ENCODE measurements around the gene PDK4. TPM values are rescaled to one million over a fixed set of nuclear protein-coding genes. Genes with fewer than 3 reads are reported as not detected.
"Not testable (repeated sequence)": the region's sequence is repeated elsewhere in the genome, so short reads cannot be mapped to it uniquely, and the experiment has no call there.

The PDK4 gene
- total RNA-seq, 4 donors from 2014 or later = 134 to 510 (median 273) TPM

- DNase-seq = no peak
- 72 to 79% methylated on average over 2 of the region's 2 CpGs for WGBS, 2 donors (ENCODE audit: low coverage in 1 of 2)
- intact Hi-C loops (cut with DNase I; ENCODE audit: low total_unique reads) = no loop called here
- no peak overlapping the region for H3K4me3 ChIP-seq
- no peaks in the 10 kb centered on the region for H3K4me1 ChIP-seq
- no peak for TF ChIP-seq CTCF (IDR thresholded peaks at IDR 0.05)
- TF ChIP-seq POLR2A (IDR thresholded peaks at IDR 0.05) = no peak
- TF ChIP-seq POLR2AphosphoS5 (IDR thresholded peaks at IDR 0.05) = no peak
- H3K9me3 ChIP-seq = no peaks in the 10 kb centered on the region
- H3K27me3 ChIP-seq = no peaks in the 10 kb centered on the region
- in situ Hi-C loops (cut with MboI; ENCODE audit: low pct_ligation_motif_present in 1 of 4, low pct_unique_long_range_greater_than_20kb in 1 of 4, low sequenced_read_pairs in 3 of 4) = no loop called here
- no peaks in the 10 kb centered on the region for H3K36me3 ChIP-seq
- H3K27ac ChIP-seq = no peak overlapping the region
Observed at GRCh38 chr7:95560674-95561073, 35.6 kb downstream of the PDK4 start.

GRCh38 chr7:95558864-95559263 lies 37.5 kb downstream of the PDK4 start:
- H3K36me3 ChIP-seq = no peaks in the 10 kb centered on the region
- DNase-seq = no peak
- H3K4me3 ChIP-seq = no peak overlapping the region
- intact Hi-C loops (cut with DNase I; ENCODE audit: low total_unique reads) (no loop called here), in situ Hi-C loops (cut with MboI; ENCODE audit: low pct_ligation_motif_present in 1 of 4, low pct_unique_long_range_greater_than_20kb in 1 of 4, low sequenced_read_pairs in 3 of 4) (no loop called here)
- peaks cover 0 to 1% (median 0%) of the 10 kb centered on the region in 4 donors for H3K4me1 ChIP-seq
- no peaks in the 10 kb centered on the region for H3K27me3 ChIP-seq
- no peak for TF ChIP-seq CTCF (IDR thresholded peaks at IDR 0.05)
- TF ChIP-seq POLR2AphosphoS5 (IDR thresholded peaks at IDR 0.05) = no peak
- no peak for TF ChIP-seq EP300 (IDR thresholded peaks at IDR 0.05; ENCODE audit: low read depth)
- TF ChIP-seq POLR2A (IDR thresholded peaks at IDR 0.05) = no peak
- H3K27ac ChIP-seq = no peak overlapping the region
- no peaks in the 10 kb centered on the region for H3K9me3 ChIP-seq
- 42 to 66% methylated on average over 2 to 3 of the region's 3 CpGs for WGBS, 2 donors (ENCODE audit: low coverage in 1 of 2)

- Histone ChIP-seq H3K9me3 (no peaks in the 10 kb centered on the region), H3K27ac (no peak overlapping the region), H3K4me3 (no peak overlapping the region), H3K4me1 (peaks cover 0 to 7% (median 0%) of the 10 kb centered on the region in 4 donors), H3K36me3 (no peaks in the 10 kb centered on the region), H3K27me3 (no peaks in the 10 kb centered on the region)
- in situ Hi-C loops (cut with MboI; ENCODE audit: low pct_ligation_motif_present in 1 of 4, low pct_unique_long_range_greater_than_20kb in 1 of 4, low sequenced_read_pairs in 3 of 4) (no loop called here), intact Hi-C loops (cut with DNase I; ENCODE audit: low total_unique reads) (no loop called here)
- WGBS, 2 donors (ENCODE audit: low coverage in 1 of 2) = 85 to 88% methylated on average over 1 to 2 of the region's 2 CpGs
- DNase-seq = no peak
- TF ChIP-seq EP300 (IDR thresholded peaks at IDR 0.05; ENCODE audit: low read depth) = no peak
- TF ChIP-seq POLR2AphosphoS5 (IDR thresholded peaks at IDR 0.05) = no peak
- no peak for TF ChIP-seq POLR2A (IDR thresholded peaks at IDR 0.05)
- no peak for TF ChIP-seq CTCF (IDR thresholded peaks at IDR 0.05)
Observed at GRCh38 chr7:95556777-95557176, 39.5 kb downstream of the PDK4 start.

- Histone ChIP-seq H3K4me1 (peaks cover 20 to 35% (median 23%) of the 10 kb centered on the region in 4 donors), H3K4me3 (no peak overlapping the region), H3K27me3 (no peaks in the 10 kb centered on the region), H3K36me3 (no peaks in the 10 kb centered on the region), H3K27ac (no peak overlapping the region), H3K9me3 (no peaks in the 10 kb centered on the region)
- in situ Hi-C loops (cut with MboI; ENCODE audit: low pct_ligation_motif_present in 1 of 4, low pct_unique_long_range_greater_than_20kb in 1 of 4, low sequenced_read_pairs in 3 of 4) = no loop called here
- no peak for DNase-seq
- intact Hi-C loops (cut with DNase I; ENCODE audit: low total_unique reads) = no loop called here
- no peak for TF ChIP-seq CTCF (IDR thresholded peaks at IDR 0.05)
- no peak for TF ChIP-seq POLR2AphosphoS5 (IDR thresholded peaks at IDR 0.05)
- TF ChIP-seq POLR2A (IDR thresholded peaks at IDR 0.05) = no peak
- no peak for TF ChIP-seq EP300 (IDR thresholded peaks at IDR 0.05; ENCODE audit: low read depth)
- 59% methylated on average over 2 of the region's 2 CpGs; no CpG with 5 or more reads in 1 of the 2 donors for WGBS, 2 donors (ENCODE audit: low coverage in 1 of 2)
Observed at GRCh38 chr7:95553939-95554338, 42.4 kb downstream of the PDK4 start.

- H3K9me3 ChIP-seq; H3K36me3 ChIP-seq; in situ Hi-C loops (cut with MboI; ENCODE audit: low pct_ligation_motif_present in 1 of 4, low pct_unique_long_range_greater_than_20kb in 1 of 4, low sequenced_read_pairs in 3 of 4); DNase-seq; H3K4me3 ChIP-seq; intact Hi-C loops (cut with DNase I; ENCODE audit: low total_unique reads); H3K27me3 ChIP-seq: not testable (repeated sequence)
- peak overlapping the region in 2 of 4 donors; percentile 85 to 94 for H3K27ac ChIP-seq
- WGBS, 2 donors (ENCODE audit: low coverage in 1 of 2) = 96% methylated on average over 35 of the region's 45 CpGs; no CpG with 5 or more reads in 1 of the 2 donors
- peaks cover 20 to 52% (median 30%) of the 10 kb centered on the region in 4 donors for H3K4me1 ChIP-seq
Observed at GRCh38 chr7:95552010-95552926, 44.0 kb downstream of the PDK4 start.

Data from transverse colon (tissue), 4 donors.